GM21723 (cell line): ENCODE measurements around the gene COL20A1.
"Not testable (repeated sequence)": the region's sequence is repeated elsewhere in the genome, so short reads cannot be mapped to it uniquely, and the experiment has no call there.

Experiments
- ATAC-seq: cut with Tn5 transposase; IDR thresholded peaks from one replicate; pipeline ENCODE4 v1.9.1; 2021; ENCODE audit warnings: mild to moderate bottlenecking, moderate library complexity; ENCODE audit not compliant: unreplicated experiment

The COL20A1 gene

GRCh38 chr20:63290136-63290676, 2.8 kb upstream of the COL20A1 start:
- no peak for ATAC-seq

GRCh38 chr20:63290677-63291472, 2.1 kb upstream of the COL20A1 start:
- ATAC-seq, result no peak

GRCh38 chr20:63291811-63292210, 1.2 kb upstream of the COL20A1 start:
- no peak for ATAC-seq

GRCh38 chr20:63292292-63292701, 689 bp upstream of the COL20A1 start:
- ATAC-seq, result no peak

- ATAC-seq, result no peak
These were observed 470 bp downstream of the COL20A1 start for GRCh38 chr20:63293456-63293855.

GRCh38 chr20:63293871-63294535, 1.0 kb downstream of the COL20A1 start:
- ATAC-seq, result no peak

DNA sequence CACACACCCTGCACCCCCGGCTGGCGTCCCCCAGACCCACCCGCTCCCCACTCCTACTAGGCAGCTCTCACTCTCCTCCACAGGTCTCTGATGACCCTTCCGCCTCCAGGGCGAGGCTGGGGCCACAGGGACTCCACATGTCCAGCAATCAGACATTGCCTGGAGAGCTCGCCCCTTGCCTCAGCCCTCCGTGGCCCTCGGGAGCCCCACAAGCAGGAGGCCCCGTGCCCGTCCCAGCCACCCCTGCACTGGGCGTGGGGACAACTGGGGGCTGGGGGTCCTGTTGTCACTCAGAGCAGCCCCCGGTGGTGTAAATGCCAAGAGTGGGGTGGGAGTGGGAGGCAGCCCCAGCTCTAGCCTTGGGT, 1.5 kb downstream of the COL20A1 start:
- no peak for ATAC-seq

DNA sequence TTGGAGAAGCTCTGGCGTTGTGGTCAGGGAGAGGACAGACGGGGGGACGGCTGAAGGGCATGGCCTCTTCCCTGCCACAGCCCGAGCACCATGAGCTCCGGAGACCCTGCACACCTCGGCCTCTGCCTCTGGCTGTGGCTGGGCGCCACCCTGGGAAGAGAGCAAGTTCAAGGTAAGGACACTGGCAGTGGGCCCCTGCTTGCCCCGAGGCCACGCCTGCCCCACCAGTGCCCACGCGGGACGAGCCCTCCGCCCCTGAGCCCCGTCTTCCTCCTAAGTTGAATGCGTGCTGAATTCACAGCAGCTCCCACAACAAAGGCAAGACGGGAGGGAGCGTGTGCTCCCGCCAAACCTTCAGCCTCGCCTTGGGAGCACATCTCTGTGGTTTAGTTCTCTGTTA, 2.0 kb downstream of the COL20A1 start:
- ATAC-seq, result no peak

DNA sequence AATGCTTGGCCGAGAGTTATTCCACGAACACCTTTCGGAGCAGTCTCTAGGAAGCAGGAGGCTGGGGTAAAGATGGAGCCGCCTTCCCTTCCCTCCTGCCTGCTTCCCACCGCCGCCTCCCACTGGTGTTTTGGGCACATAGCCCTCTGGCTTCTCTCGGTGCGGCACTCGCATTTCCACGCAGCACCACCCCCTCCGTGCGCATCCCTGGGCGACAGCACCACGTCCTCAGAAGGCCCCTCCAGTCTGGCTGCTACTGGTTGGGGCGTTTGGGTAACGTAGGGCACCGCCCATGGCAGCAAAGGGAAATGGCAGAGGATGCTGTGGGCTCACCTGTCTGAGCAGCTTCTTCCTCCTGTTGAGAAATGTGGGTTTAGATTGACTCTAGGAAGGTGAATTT, 2.4 kb downstream of the COL20A1 start:
- ATAC-seq, result no peak

DNA sequence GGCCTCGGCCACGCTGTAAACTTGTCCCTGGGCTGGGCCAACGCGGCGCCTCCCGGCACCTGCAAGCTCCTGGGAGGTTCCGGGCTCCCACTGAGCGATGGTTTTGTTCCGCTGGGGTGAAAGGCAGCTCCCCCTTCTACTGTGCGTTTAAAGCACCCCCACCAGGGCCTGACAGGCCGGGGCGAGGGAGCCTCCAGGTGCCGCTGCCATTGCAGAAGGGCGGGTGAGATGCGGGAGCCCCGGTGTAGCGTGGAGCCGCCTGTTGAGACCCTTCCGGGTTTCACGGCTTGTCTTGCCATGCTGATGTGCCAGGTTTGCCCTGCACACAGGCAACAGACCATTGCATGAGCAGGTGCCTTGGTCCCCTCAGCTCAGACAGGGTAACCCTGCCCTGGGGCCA, 2.9 kb downstream of the COL20A1 start:
- no peak for ATAC-seq

DNA sequence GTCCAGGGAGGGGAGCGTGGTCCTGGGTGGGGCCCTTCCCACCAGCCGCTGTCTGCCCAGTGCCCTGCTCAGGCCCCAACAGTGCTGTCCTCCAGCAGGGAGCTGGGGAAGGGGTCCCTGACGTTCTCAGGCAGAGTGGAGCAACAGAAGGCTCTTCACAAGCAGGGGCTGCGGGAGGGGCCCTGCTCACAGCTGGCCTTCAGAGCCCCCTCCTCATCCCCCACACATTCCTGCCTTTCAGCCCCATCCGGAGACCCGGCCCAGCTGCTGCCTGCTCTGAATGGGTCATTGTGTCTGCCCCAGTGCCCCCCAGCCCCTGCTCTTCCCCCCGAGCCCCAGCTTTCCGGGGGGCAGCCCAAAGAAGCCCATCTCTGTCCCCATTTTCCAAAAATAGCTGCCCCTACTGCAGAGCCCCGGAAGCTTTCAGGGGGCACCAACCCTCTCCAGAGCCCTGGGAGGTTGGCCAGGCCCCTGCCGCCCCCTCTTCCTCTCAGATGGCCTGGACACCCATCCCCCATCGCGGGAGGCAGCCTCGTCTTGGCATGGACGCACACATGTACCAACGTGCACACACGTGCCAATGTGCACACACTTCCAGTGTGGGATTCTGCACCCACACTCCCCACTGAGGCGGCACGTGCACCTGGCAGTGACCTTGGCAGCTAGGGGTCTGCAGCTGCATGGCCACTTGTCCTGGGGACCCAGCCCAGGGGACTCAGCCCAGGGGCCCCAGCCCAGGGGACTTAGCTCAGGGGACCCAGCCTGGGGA, 3.7 kb downstream of the COL20A1 start:
- no peak for ATAC-seq

DNA sequence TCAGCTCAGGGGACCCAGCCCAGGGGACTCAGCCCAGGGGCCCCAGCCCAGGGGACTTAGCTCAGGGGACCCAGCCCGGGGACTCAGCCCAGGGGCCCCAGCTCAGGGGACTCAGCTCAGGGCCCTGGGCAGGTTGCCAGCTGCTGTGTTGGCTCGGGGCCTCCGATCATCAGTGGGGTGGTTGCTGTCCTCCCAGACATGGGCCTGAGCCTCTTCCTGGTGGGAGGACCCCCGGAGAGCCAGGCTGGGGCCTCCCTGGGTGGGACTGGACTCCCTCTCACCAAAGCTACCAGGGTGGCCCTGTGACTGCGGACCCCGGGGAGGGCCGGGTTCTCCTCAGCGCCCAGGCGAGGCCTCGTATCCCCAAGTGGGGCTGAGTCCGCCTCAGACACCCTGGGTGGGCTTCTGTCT, 4.4 kb downstream of the COL20A1 start:
- no peak for ATAC-seq

DNA sequence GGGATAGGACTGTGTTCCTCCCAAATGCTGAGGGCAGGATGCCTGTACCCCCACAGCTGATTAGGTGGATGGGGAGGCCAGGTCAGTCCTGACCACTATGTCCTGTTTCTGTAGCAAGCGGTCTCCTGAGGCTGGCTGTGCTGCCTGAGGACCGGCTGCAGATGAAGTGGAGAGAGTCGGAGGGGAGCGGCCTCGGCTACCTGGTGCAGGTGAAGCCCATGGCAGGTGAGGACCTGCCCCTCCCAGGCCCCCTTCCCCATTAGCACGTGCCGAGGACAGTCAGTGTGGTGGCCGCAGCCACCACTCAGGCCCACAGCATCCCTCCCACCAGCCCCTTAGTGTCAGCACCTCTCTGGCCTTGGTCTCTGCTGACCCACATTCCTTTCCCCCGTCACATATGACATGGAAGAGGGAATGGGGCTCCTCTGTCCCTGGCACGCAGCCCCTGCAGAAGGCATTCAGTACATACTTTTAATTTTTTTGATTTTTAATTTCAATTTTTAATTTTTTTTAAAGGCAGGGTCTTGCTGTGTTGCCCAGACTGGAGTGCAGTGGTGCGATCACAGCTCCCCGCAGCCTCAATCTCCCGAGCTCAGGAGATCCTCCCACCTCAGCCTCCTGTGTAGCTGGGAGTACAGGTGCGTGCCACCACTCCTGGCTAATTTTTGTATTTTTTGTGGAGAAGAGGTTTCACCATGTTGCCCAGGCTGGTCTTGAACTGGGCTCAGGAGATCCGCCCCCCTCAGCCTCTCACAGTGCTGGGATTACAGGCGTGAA, 5.0 kb downstream of the COL20A1 start:
- ATAC-seq, result no peak

DNA sequence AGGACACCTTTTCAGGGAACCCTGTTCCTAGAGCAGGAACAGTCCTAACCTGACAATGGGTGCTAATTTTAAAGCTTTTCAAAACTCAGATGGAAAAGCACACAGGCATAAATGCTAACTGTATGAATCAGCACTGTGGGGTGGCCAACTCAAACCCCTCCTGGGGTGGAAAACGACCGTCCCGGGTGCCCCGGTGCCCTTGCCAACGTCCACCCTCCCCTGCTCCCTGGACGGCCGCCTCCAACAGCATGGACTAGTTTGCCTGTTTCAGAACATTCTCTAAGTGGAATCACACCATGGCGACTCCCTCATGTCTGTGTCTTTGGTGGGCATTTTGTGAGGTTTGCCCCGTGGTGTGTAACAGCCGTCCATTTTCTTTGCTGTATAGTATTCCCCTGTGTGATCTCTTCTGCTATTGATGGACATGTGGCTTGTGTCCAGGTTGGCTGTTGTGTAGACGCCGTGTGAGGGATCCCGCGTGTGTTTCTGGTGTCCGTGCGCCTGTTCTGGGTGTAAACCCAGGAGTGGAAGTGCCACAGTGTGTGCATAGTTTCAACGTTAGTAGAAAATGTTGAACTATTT, 5.8 kb downstream of the COL20A1 start:
- no peak for ATAC-seq

- ATAC-seq, result no peak
These were observed 8.7 kb downstream of the COL20A1 start for GRCh38 chr20:63301671-63302070.

DNA sequence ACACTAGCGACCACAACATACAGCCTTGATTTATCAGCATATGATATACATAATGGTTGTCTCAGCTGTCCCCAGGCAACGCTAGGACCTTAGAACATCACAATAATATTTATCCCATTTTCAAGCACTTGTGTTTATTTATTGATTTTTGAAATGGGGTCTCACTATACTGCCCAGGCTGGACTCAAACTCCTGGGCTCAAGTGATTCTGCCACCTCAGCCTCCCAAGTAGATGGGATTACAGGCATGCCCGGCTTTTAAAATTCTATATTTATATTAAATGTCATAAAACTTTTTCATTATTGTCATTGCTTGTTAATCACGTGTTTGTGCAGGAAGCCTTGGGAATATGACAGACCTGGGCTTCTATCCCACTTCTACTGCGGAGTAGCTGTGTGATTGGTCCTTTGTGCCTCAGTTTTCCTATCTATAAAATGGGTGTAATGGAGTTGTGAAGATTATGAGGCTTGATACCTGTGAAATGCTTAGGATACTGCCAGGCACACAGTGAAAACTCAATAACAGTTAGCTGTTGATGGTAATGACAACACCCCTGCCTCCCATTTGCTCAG, 10.2 kb downstream of the COL20A1 start:
- no peak for ATAC-seq

DNA sequence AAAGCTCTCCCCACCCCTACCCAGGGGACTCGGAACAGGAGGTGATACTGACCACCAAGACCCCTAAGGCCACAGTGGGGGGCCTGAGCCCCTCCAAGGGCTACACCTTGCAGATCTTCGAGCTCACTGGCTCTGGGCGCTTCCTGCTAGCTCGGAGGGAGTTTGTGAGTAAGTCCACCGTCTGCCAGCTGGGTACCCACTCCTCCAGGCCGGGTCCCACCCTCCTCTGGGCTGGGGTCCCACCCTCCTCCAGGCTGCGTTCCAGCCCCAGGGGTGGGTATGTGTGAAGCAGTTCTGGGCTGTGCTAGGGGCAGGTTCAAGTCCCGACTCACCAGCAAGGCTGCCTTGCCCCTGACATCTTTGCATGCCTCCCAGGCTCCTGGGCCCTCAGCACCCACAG, 12.4 kb downstream of the COL20A1 start:
- no peak for ATAC-seq

GRCh38 chr20:63305933-63306672, 13.1 kb downstream of the COL20A1 start:
- ATAC-seq, result not testable (repeated sequence)
